ENCODE data around the gene SPINK7. TPM values are rescaled to one million over a fixed set of nuclear protein-coding genes. Genes with fewer than 3 reads are reported as not detected.
"Not testable (repeated sequence)": the region's sequence is repeated elsewhere in the genome, so short reads cannot be mapped to it uniquely, and the experiment has no call there.

SPINK7 gene
- total RNA-seq, 2 experiments from 2014 or later = not detected

DNA sequence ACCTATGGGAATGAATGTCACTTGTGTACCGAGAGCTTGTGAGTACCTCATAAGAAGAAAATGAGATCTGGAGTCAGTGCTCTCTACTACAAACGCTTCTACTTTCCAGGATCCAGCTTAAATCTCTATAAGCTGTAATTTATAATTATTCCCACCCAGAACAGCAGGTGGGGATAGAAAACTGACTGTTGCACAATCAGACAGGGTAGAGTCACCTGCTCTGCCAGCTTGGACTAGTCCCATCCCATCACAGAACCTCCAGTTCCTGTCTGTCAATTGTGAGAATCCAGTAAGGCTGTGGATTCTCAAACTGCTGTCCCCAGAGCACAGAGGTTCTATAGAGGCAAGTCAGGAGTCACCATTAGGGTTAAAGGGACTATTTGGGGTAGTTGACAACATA is 2.0 kb downstream of the SPINK7 start:
- no peak overlapping the region for H3K4me3 Mint-ChIP-seq
- H3K27ac Mint-ChIP-seq = no peak overlapping the region
- peaks cover 2% of the 10 kb centered on the region for H3K36me3 Mint-ChIP-seq (ENCODE audit: low read depth)
- no peak for DNase-seq
- intact Hi-C loops (cut with micrococcal nuclease) = loop anchor here (2.0 kb wide), 1 partner anchor 417 kb away; no protein-coding TSS in a partner anchor
- CTCF ChIA-PET = interaction anchor here (0.6 to 1.0 kb wide), 2 partner anchors 61 to 129 kb away, joined by 3 to 6 read pairs; no protein-coding TSS in a partner anchor
- peaks cover 8% of the 10 kb centered on the region for H3K9me3 Mint-ChIP-seq
- H3K4me1 Mint-ChIP-seq (ENCODE audit: low read depth) = no peaks in the 10 kb centered on the region
- no peaks in the 10 kb centered on the region for H3K27me3 Mint-ChIP-seq (ENCODE audit: low read depth)

DNA sequence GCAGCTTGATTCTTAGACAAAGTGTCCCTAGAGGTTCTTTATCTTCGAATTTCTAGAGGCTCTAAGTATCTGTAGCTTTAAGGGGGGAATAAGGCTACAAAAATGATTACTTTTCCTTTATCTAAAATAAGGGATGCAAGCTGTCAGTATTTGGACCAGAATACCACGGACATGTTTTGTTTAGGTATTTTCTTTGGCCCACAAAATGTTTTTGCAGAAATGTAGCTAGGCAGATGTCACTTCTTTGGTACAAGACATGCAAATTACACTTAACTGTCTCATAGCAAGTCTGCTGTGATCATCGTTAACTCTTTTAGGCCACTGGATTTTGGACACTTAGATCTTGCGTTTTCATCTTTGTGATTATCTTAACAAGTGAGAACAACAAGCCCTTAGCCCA is 2.5 kb downstream of the SPINK7 start:
- H3K36me3 Mint-ChIP-seq (ENCODE audit: low read depth) = peaks cover 3% of the 10 kb centered on the region
- no peak overlapping the region for H3K4me3 Mint-ChIP-seq
- peaks cover 2% of the 10 kb centered on the region for H3K27me3 Mint-ChIP-seq (ENCODE audit: low read depth)
- no peaks in the 10 kb centered on the region for H3K4me1 Mint-ChIP-seq (ENCODE audit: low read depth)
- peaks cover 5% of the 10 kb centered on the region for H3K9me3 Mint-ChIP-seq
- no peak for DNase-seq
- no peak overlapping the region for H3K27ac Mint-ChIP-seq
- intact Hi-C loops (cut with micrococcal nuclease) = loop anchor here (2.0 kb wide), 1 partner anchor 416 kb away; no protein-coding TSS in a partner anchor
- CTCF ChIA-PET = interaction anchor here (1.0 to 1.3 kb wide), 2 partner anchors 35 to 128 kb away, joined by 3 read pairs; no protein-coding TSS in a partner anchor

DNA sequence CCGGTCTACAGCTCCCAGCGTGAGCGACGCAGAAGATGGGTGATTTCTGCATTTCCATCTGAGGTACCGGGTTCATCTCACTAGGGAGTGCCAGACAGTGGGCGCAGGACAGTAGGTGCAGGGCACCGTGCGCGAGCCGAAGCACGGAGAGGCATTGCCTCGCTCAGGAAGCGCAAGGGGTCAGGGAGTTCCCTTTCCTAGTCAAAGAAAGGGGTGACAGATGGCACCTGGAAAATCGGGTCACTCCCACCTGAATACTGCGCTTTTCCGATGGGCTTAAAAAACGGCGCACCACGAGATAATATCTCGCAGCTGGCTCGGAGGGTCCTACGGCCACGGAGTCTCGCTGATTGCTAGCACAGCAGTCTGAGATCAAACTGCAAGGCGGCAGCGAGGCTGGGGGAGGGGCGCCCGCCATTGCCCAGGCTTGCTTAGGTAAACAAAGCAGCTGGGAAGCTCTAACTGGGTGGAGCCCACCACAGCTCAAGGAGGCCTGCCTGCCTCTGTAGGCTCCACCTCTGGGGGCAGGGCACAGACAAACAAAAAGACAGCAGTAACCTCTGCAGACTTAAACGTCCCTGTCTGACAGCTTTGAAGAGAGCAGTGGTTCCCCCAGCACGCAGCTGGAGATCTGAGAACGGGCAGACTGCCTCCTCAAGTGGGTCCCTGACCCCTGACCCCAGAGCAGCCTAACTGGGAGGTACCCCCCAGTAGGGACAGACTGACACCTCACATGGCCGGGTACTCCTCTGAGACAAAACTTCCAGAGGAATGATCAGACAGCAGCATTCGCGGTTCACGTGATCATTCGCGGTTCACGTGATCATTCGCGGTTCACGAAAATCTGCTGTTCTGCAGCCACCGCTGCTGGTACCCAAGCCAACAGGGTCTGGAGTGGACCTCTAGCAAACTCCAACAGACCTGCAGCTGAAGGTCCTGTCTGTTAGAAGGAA is 8.1 kb downstream of the SPINK7 start:
- peak overlapping the region; percentile 73 for H3K4me3 Mint-ChIP-seq
- DNase-seq; H3K9me3 Mint-ChIP-seq; H3K27me3 Mint-ChIP-seq (ENCODE audit: low read depth); H3K36me3 Mint-ChIP-seq (ENCODE audit: low read depth); H3K27ac Mint-ChIP-seq; intact Hi-C loops (cut with micrococcal nuclease); H3K4me1 Mint-ChIP-seq (ENCODE audit: low read depth): not testable (repeated sequence)
- CTCF ChIA-PET = interaction anchor here (0.6 kb wide), 1 partner anchor 421 kb away, joined by 5 read pairs; no protein-coding TSS in a partner anchor

DNA sequence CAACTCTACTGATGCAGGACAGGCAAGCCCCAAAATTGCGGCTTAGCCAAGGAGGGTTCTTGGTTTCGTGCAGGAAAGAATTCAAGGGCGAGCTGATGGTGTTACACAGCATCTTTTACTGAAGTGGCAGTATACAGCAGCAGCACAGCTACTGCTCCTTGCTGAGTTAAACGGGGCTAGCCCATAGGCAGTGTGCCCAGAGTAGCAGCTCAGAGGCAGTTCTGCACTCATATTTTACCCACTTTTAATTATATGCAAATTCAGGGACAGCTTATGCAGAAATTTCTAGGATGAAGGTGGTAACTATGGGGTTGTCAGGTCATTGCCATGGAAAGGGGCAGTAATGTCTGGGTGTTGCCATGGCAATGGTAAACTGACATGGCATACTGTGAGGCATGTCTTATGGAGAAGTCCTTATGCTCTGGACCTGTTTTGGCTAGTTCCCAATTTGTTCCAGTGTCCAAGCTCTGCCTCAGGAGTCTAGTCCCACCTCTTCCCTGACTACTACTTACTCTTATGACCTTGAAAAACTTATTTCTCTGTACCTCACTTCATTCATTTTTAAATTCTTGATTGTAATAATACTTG is 21.1 kb downstream of the SPINK7 start:
- H3K4me1 Mint-ChIP-seq (ENCODE audit: low read depth) = no peaks in the 10 kb centered on the region
- H3K36me3 Mint-ChIP-seq (ENCODE audit: low read depth) = peaks cover 5% of the 10 kb centered on the region
- CTCF ChIA-PET = no interaction called here
- DNase-seq = no peak
- H3K27ac Mint-ChIP-seq = no peak overlapping the region
- H3K9me3 Mint-ChIP-seq = peaks cover 18% of the 10 kb centered on the region
- H3K27me3 Mint-ChIP-seq (ENCODE audit: low read depth) = no peaks in the 10 kb centered on the region
- H3K4me3 Mint-ChIP-seq = no peak overlapping the region
- intact Hi-C loops (cut with micrococcal nuclease) = no loop called here

DNA sequence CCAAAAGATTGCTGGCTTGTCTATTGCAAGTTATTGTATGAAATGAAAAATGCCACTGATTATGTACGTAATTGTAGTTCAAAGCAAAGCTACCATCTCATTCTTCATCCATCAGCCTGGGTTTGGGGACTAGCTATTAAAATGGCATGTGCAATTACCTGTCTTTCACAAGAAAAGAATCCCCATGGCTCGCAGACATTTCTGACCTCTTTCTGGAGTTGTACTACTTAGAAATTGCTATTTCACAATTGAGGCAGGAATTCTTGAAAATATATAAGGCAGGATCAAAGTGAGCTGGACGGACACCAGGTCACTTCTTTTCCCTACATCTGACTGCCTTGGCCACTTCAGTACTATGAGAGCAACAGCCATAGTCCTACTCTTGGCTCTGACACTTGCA is 23.0 kb downstream of the SPINK7 start, which contains the start of gene SPINK9:
SPINK9 (plus strand) TSS at position 301 of the 400 bp plus-strand sequence; CDS start at position 356, 55 bp downstream.
- peaks cover 7% of the 10 kb centered on the region for H3K9me3 Mint-ChIP-seq
- H3K4me1 Mint-ChIP-seq (ENCODE audit: low read depth) = no peaks in the 10 kb centered on the region
- intact Hi-C loops (cut with micrococcal nuclease) = no loop called here
- no peak for DNase-seq
- CTCF ChIA-PET = interaction anchor here (0.9 kb wide), 1 partner anchor 40 kb away, joined by 4 read pairs; no protein-coding TSS in a partner anchor
- no peak within 1 kb of the TSS for H3K27ac Mint-ChIP-seq
- no peaks in the 10 kb centered on the region for H3K27me3 Mint-ChIP-seq (ENCODE audit: low read depth)
- peaks cover 5% of the 10 kb centered on the region for H3K36me3 Mint-ChIP-seq (ENCODE audit: low read depth)
- H3K4me3 Mint-ChIP-seq = no peak within 1 kb of the TSS

DNA sequence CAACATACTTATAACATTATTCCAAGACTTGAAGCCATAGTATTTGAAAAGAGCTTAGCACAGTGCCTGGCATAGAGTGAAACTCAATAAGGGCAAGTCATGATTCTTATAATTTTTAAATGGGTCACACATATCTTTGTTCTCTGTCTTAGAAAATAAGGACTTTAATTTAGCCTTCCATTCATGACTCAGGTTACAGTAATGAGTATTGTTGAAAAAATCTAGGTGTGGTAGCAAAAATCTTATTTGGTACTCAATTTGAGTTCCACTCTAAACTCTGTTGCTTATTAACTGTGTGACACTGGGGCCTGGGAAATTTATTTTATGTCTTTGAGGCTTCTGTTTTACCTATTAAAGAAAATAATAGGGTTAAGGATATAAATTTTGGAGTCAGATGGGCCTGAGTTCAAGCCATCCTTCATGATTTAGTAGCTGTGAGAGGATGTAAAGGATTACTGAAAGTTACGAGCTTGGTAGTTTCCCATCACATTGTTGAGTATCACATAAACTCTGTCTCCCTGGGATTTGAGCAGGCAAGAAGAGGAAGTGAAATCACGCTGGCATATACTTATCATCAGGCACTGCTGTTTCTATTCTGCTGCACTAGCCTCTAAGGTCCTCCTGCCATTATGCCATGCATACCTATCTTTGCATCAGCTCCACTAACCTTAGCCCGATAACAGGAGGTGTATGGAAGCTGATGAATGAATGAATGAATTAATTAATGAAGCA is 24.6 kb downstream of the SPINK7 start:
- Mint-ChIP-seq H3K27ac (no peak overlapping the region), H3K27me3 (ENCODE audit: low read depth) (no peaks in the 10 kb centered on the region), H3K36me3 (ENCODE audit: low read depth) (no peaks in the 10 kb centered on the region), H3K4me1 (ENCODE audit: low read depth) (no peaks in the 10 kb centered on the region), H3K4me3 (no peak overlapping the region), H3K9me3 (no peaks in the 10 kb centered on the region)
- intact Hi-C loops (cut with micrococcal nuclease) = no loop called here
- DNase-seq = no peak
- CTCF ChIA-PET = interaction anchor here (0.9 kb wide), 1 partner anchor 31 kb away, joined by 3 read pairs; no protein-coding TSS in a partner anchor

DNA sequence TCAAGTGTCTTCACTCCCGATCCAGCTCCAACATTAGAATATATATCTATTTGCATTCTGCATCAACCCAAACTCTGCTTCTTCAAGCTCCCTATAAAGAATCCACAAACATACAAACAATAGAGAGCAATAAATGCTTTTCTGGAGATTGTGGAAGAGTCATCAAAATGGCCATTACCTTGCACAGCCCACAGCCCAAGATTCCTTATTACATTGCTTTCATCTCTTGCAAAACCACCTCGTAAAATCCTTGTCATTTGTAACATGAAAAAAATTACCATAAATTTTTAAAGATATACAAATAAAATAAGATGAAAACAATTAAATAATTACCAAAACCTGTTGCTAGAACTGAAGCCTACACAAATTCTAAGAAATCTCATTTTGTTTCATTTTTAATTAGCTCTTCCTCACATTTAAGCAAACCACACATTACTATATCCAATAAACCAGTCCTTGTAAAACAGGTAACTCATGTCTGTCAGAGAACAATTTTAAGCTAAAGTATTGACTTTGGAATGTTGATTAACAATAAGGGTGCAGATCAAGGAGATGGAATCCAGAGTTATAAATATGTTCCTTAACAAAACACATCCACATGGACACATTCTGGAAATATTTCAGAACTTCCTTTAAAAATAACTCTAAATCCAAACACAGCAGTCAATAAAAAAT is 30.3 kb downstream of the SPINK7 start:
- no peaks in the 10 kb centered on the region for H3K4me1 Mint-ChIP-seq (ENCODE audit: low read depth)
- no peak overlapping the region for H3K4me3 Mint-ChIP-seq
- no peaks in the 10 kb centered on the region for H3K9me3 Mint-ChIP-seq
- CTCF ChIA-PET = no interaction called here
- H3K27me3 Mint-ChIP-seq (ENCODE audit: low read depth) = no peaks in the 10 kb centered on the region
- no peak for DNase-seq
- H3K27ac Mint-ChIP-seq = no peak overlapping the region
- intact Hi-C loops (cut with micrococcal nuclease) = no loop called here
- H3K36me3 Mint-ChIP-seq (ENCODE audit: low read depth) = no peaks in the 10 kb centered on the region

DNA sequence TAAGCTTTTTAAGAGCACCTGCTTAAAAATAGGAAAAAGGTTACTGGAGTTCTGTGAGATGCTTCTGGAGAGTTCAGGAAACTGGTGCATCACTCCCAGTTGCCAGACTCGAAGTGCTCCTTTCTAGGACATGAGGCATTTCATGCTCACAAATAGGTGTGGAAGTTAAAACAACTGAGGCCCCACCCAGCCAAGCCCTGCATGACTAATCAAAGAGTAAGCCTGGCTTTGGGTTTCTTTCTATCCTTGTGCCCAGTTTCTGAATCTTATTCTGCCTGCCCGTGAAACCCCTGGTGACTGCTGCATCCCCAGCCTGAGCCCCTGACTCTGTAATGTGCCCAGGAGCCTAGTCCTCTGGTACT is 30.8 kb downstream of the SPINK7 start:
- H3K36me3 Mint-ChIP-seq (ENCODE audit: low read depth) = no peaks in the 10 kb centered on the region
- no peaks in the 10 kb centered on the region for H3K4me1 Mint-ChIP-seq (ENCODE audit: low read depth)
- no peaks in the 10 kb centered on the region for H3K9me3 Mint-ChIP-seq
- no peaks in the 10 kb centered on the region for H3K27me3 Mint-ChIP-seq (ENCODE audit: low read depth)
- no peak for DNase-seq
- H3K4me3 Mint-ChIP-seq = no peak overlapping the region
- intact Hi-C loops (cut with micrococcal nuclease) = no loop called here
- H3K27ac Mint-ChIP-seq = no peak overlapping the region
- CTCF ChIA-PET = no interaction called here

DNA sequence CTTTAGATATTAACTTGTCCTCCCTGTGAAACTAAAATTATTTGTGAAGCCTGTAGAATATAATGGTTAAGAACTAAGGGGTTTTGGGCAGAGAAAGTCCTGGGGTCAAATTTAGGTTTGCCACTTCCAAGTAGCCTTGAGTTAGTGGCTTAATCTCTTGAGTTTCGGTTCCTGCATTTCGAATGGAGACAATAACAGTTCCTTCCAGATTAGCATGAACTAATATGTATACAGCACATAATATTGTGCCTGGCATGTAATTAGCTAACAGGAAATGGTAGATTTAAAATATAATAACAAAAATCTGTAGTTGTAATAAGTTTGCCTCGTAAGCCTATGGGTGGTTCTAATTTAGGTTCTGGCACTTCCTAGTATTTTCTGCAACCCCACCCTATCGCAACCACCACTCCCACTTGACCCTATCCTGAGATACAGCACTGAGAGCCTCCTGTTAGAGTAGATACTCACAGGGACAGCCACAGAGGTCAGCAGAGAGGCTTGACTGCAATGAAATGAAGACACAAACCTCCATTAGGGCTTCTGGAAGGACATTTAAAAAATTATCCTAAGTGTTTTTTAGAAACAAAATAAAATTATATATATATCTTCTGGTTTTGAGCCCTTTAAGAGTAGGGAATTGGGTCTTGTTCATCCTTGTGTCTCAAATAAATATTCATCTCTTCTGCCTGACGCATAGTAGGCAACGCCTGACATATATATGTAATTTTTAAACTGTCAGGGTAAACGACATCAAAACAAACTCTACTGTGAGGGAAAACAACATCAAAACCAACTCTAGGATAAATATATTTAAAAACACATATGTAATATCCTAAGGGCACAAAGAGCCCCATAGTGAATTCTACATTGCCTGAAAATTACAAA is 31.6 kb downstream of the SPINK7 start:
- no peaks in the 10 kb centered on the region for H3K36me3 Mint-ChIP-seq (ENCODE audit: low read depth)

DNA sequence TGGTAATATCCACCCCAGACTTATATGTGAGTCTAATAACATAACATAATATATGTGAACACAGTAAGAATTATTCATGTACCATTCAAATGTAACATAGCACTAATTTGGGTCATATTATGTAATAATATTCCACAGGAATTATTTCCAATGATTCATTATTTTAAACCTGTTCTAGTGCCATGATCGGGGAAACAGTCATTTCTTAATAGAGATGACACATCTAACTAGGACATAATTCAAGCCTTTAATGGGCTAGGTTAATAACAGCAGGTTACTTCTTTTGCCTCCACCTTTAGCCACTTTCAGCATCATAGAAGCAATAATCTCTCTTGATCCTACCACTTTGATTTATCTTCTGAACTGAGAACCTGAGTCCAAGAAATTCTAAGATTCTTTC is 35.5 kb downstream of the SPINK7 start:
- Mint-ChIP-seq H3K27me3 (ENCODE audit: low read depth) (no peaks in the 10 kb centered on the region), H3K4me3 (no peak overlapping the region), H3K27ac (no peak overlapping the region), H3K9me3 (no peaks in the 10 kb centered on the region), H3K36me3 (ENCODE audit: low read depth) (no peaks in the 10 kb centered on the region), H3K4me1 (ENCODE audit: low read depth) (no peaks in the 10 kb centered on the region)
- CTCF ChIA-PET = no interaction called here
- intact Hi-C loops (cut with micrococcal nuclease) = no loop called here
- DNase-seq = no peak

More for the DNA sequence above, 31.6 kb downstream of the SPINK7 start:
- Mint-ChIP-seq H3K9me3 (no peaks in the 10 kb centered on the region), H3K4me1 (ENCODE audit: low read depth) (no peaks in the 10 kb centered on the region), H3K27me3 (ENCODE audit: low read depth) (no peaks in the 10 kb centered on the region), H3K4me3 (no peak overlapping the region), H3K27ac (no peak overlapping the region)
- CTCF ChIA-PET = no interaction called here
- intact Hi-C loops (cut with micrococcal nuclease) = no loop called here
- no peak for DNase-seq

DNA sequence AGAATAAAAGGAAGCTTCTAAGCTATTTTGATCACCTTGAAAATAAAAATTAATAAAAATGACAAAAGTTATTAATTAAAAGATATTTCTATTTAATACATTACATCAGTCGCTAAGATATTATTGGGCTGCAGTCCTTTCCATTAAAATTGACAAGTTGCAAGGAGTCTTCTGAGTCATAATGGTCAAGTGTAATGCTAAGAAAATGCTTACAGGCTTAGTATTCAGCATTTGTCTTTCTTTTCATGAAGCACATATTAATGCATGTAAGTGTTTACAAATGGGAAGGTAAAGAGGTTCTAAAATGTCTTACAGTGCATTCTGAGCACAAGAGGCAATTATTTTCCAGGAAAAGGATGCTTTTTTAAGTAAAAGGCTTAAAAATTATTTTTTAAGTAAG is 40.5 kb downstream of the SPINK7 start:
- DNase-seq = no peak
- CTCF ChIA-PET = no interaction called here
- H3K9me3 Mint-ChIP-seq = no peaks in the 10 kb centered on the region
- no peaks in the 10 kb centered on the region for H3K27me3 Mint-ChIP-seq (ENCODE audit: low read depth)
- no peak overlapping the region for H3K27ac Mint-ChIP-seq
- H3K4me3 Mint-ChIP-seq = no peak overlapping the region
- no peaks in the 10 kb centered on the region for H3K36me3 Mint-ChIP-seq (ENCODE audit: low read depth)
- intact Hi-C loops (cut with micrococcal nuclease) = no loop called here
- no peaks in the 10 kb centered on the region for H3K4me1 Mint-ChIP-seq (ENCODE audit: low read depth)
